LHCN-M2 (cell line): ENCODE data around the gene CYP46A1. TPM values are rescaled to one million over a fixed set of nuclear protein-coding genes. Genes with fewer than 3 reads are reported as not detected.
"Not testable (repeated sequence)": the region's sequence is repeated elsewhere in the genome, so short reads cannot be mapped to it uniquely, and the experiment has no call there.

ENCODE experiments used
- DNase-seq: peaks from one replicate; pipeline ENCODE4 v3.0.0-alpha.2; 2012; ENCODE audit warnings: low read depth
- total RNA-seq: library from RNA; depleted of rRNA; stranded (reverse); fragments of >200 nt; gene quantifications from 2 replicates; pipeline ENCODE4 v1.2.3, GENCODE V29; 2014

Gene CYP46A1
- total RNA-seq, 1 experiment from 2014 or later = 0.40 TPM

- DNase-seq = peak; percentile 95
Measured at GRCh38 chr14:99755629-99756603, 71.8 kb downstream of the CYP46A1 start.

- DNase-seq = no peak
Measured at GRCh38 chr14:99756796-99757195, 72.7 kb downstream of the CYP46A1 start.

- DNase-seq = peak; percentile 97
Measured at GRCh38 chr14:99757331-99758070, 73.4 kb downstream of the CYP46A1 start.

- peak; percentile 89 for DNase-seq
Measured at GRCh38 chr14:99758121-99758821, 74.2 kb downstream of the CYP46A1 start.

GRCh38 chr14:99758872-99759545 lies 74.9 kb downstream of the CYP46A1 start:
- no peak for DNase-seq

GRCh38 chr14:99759546-99759925 lies 75.4 kb downstream of the CYP46A1 start:
- DNase-seq = no peak

- no peak for DNase-seq
Measured at GRCh38 chr14:99760817-99761216, 76.7 kb downstream of the CYP46A1 start.

- not testable (repeated sequence) for DNase-seq
Measured at GRCh38 chr14:99762911-99763310, 78.8 kb downstream of the CYP46A1 start.

- DNase-seq = no peak
Measured at GRCh38 chr14:99763527-99764221, 79.6 kb downstream of the CYP46A1 start.

- no peak for DNase-seq
Measured at GRCh38 chr14:99764222-99764706, 80.2 kb downstream of the CYP46A1 start.

GRCh38 chr14:99768381-99768780 lies 84.3 kb downstream of the CYP46A1 start:
- peak; percentile 97 for DNase-seq

GRCh38 chr14:99769123-99769522 lies 85.0 kb downstream of the CYP46A1 start:
- DNase-seq = no peak

- no peak for DNase-seq
Measured at GRCh38 chr14:99769799-99770198, 85.7 kb downstream of the CYP46A1 start.

GRCh38 chr14:99772371-99773283 lies 88.5 kb downstream of the CYP46A1 start:
- DNase-seq = peak; percentile 94

GRCh38 chr14:99773521-99774497 lies 89.7 kb downstream of the CYP46A1 start:
- DNase-seq = no peak

GRCh38 chr14:99774556-99775307 lies 90.6 kb downstream of the CYP46A1 start:
- peak; percentile 62 for DNase-seq

- DNase-seq = no peak
Measured at GRCh38 chr14:99775351-99775750, 91.3 kb downstream of the CYP46A1 start.
